B cell (primary cell): Measurements from ENCODE around the gene MOXD1. TPM values are rescaled to one million over a fixed set of nuclear protein-coding genes. Genes with fewer than 3 reads are reported as not detected.

ENCODE experiments used
- ATAC-seq: fragments of 200-7000 bp; cut with Tn5 transposase; one replicate; pipeline ENCODE4 v1.10.0; 2021; ENCODE audit warnings: low read depth, mild to moderate bottlenecking, moderate number of reproducible peaks, moderate library complexity
- CTCF ChIA-PET: fragments of 350-600 bp; sonication (Branson Sonifier 250); formaldehyde crosslinking; loops from one replicate; lab custom pipeline; 2021; ENCODE audit warnings: antibody characterized with exemption, inconsistent platforms; lab: Charles Lee
- POLR2A ChIA-PET: fragments of 350-600 bp; sonication (Branson Sonifier 250); formaldehyde crosslinking; loops from one replicate; lab custom pipeline; 2021; ENCODE audit warnings: antibody characterized with exemption; lab: Charles Lee
- DNase-seq: peaks from one replicate; pipeline ENCODE4 v3.0.0; 2013
- H2AFZ ChIP-seq: 2 replicates; pipeline ENCODE4 v1.6.1; 2012; ENCODE audit warnings: mild to moderate bottlenecking, low read depth, low read length; ENCODE audit not compliant: insufficient read depth, poor library complexity, severe bottlenecking
- H3K27ac ChIP-seq, 2 donors: 1 replicate in 1 of 2; 2 replicates in 1 of 2; pipeline ENCODE4 v1.5.1; 2012 to 2013; ENCODE audit warnings: low read length in 2 of 2, mild to moderate bottlenecking in 2 of 2, moderate library complexity in 1 of 2
- H3K27me3 ChIP-seq, 4 experiments: fragments of 200-600 bp in 1 of 4; sonication (generic) in 1 of 4; replicated peaks in 1 of 4; 1 replicate in 2 of 4; 2 replicates in 2 of 4; pipeline versions ENCODE4 v1.6.1 to v1.7.0; 2013 to 2016; ENCODE audit warnings: low read length in 3 of 4, mild to moderate bottlenecking in 2 of 4, mixed read lengths in 1 of 4, moderate library complexity in 1 of 4; ENCODE audit not compliant: insufficient read depth in 4 of 4, control insufficient read depth in 3 of 4; ENCODE audit errors: control extremely low read depth in 1 of 4
- H3K36me3 ChIP-seq, 2 experiments: replicated peaks in 1 of 2; 1 replicate in 1 of 2; 2 replicates in 1 of 2; pipeline versions ENCODE4 v1.6.1 to v1.7.1; 2013; ENCODE audit warnings: low read length in 1 of 2; ENCODE audit not compliant: insufficient read depth in 2 of 2, control insufficient read depth in 1 of 2; ENCODE audit errors: control extremely low read depth in 1 of 2, extremely low read depth in 1 of 2
- H3K4me1 ChIP-seq, 2 donors: fragments of 200-600 bp in 1 of 2; sonication (generic) in 1 of 2; 1 replicate in 1 of 2; 2 replicates in 1 of 2; pipeline versions ENCODE4 v1.5.1 to v1.6.1; 2013 to 2017; ENCODE audit warnings: low read length in 2 of 2; ENCODE audit not compliant: control insufficient read depth in 2 of 2, insufficient read depth in 2 of 2
- H3K4me2 ChIP-seq: replicated peaks from 2 replicates; pipeline ENCODE3; 2012; ENCODE audit warnings: mild to moderate bottlenecking, low read depth, low read length; ENCODE audit not compliant: poor library complexity, severe bottlenecking
- H3K4me3 ChIP-seq, 5 experiments: fragments of 200-600 bp in 1 of 5; sonication (generic) in 1 of 5; 1 replicate in 3 of 5; 2 replicates in 2 of 5; pipeline versions ENCODE4 v1.5.1 to v1.7.0; 2011 to 2016; ENCODE audit warnings: low read length in 4 of 5, mild to moderate bottlenecking in 4 of 5, low read depth in 2 of 5, control low read depth in 1 of 5, moderate library complexity in 1 of 5; ENCODE audit not compliant: insufficient read depth in 1 of 5; ENCODE audit errors: control extremely low read depth in 1 of 5, extremely low read depth in 1 of 5
- H3K79me2 ChIP-seq: fragments of 200-600 bp; sonication (generic); one replicate; pipeline ENCODE4 v1.6.0; 2016; ENCODE audit warnings: low read length; ENCODE audit not compliant: control insufficient read depth, insufficient read depth
- H3K9ac ChIP-seq: fragments of 200-600 bp; sonication (generic); 2 replicates; pipeline ENCODE4 v1.6.1; 2017; ENCODE audit warnings: mild to moderate bottlenecking, low read length, moderate library complexity
- H3K9me3 ChIP-seq, 3 donors: one replicate each; pipeline versions ENCODE4 v1.6.1 to v1.7.1; 2013; ENCODE audit warnings: low read length in 2 of 3; ENCODE audit not compliant: control insufficient read depth in 2 of 3, insufficient read depth in 1 of 3; ENCODE audit errors: control extremely low read depth in 1 of 3
- H4K20me1 ChIP-seq: 2 replicates; pipeline ENCODE4 v1.6.0; 2012; ENCODE audit warnings: mild to moderate bottlenecking, low read length; ENCODE audit not compliant: insufficient read depth, control insufficient read depth, poor library complexity, severe bottlenecking
- H3K27ac Mint-ChIP-seq: one replicate; pipeline ENCODE4 v1.8.0; 2021; ENCODE audit warnings: mixed read lengths
- H3K27me3 Mint-ChIP-seq: one replicate; pipeline ENCODE4 v1.8.0; 2021; ENCODE audit warnings: mixed read lengths
- H3K4me1 Mint-ChIP-seq: one replicate; pipeline ENCODE4 v1.8.0; 2021; ENCODE audit warnings: mixed read lengths
- H3K4me3 Mint-ChIP-seq: one replicate; pipeline ENCODE4 v1.8.0; 2021; ENCODE audit warnings: mixed read lengths
- H3K9me3 Mint-ChIP-seq: one replicate; pipeline ENCODE4 v1.8.0; 2022; ENCODE audit warnings: mixed read lengths; ENCODE audit not compliant: insufficient read depth
- EZH2 ChIP-seq: IDR thresholded peaks from 2 replicates; pipeline ENCODE4 v1.6.1; 2012; ENCODE audit warnings: borderline replicate concordance, low read depth, mild to moderate bottlenecking, moderate library complexity, low read length; ENCODE audit not compliant: insufficient read depth, poor library complexity, severe bottlenecking
- WGBS: methylation state at CpG from one replicate; pipeline ENCODE4 v1.1.5; 2013; ENCODE audit warnings: missing lambda C conversion rate; ENCODE audit not compliant: insufficient coverage; 5-methylcytosine and 5-hydroxymethylcytosine counted together
- intact Hi-C: fragments of 100-400 bp; cut with micrococcal nuclease; formaldehyde crosslinking; loops from one replicate; pipeline ENCODE4 v1.10.0; 2022
- polyA plus RNA-seq: library from polyadenylated mRNA; depleted of rRNA; stranded (reverse); fragments of >200 nt; gene quantifications from 2 replicates; pipeline ENCODE4 v1.2.3, GENCODE V29; 2012
- total RNA-seq, 2 donors: library from RNA; stranded (reverse); fragments of 120-200 nt in 1 of 2; gene quantifications; 1 replicate in 1 of 2; 2 replicates in 1 of 2; pipeline versions ENCODE4 v1.2.3 to v1.2.4, GENCODE V29; 2013 to 2022
- TF ChIP-seq, protein P1 (sequence below): fragments of 200-600 bp; IDR thresholded peaks from one replicate; pipeline ENCODE4 v1.8.0; 2022; ENCODE audit warnings: antibody characterized with exemption, mild to moderate bottlenecking

The MOXD1 gene
- total and polyA plus RNA-seq, 2 donors (not counting 1 experiment from before 2014, with no cell fraction given): 1.5 to 7.0 TPM

DNA sequence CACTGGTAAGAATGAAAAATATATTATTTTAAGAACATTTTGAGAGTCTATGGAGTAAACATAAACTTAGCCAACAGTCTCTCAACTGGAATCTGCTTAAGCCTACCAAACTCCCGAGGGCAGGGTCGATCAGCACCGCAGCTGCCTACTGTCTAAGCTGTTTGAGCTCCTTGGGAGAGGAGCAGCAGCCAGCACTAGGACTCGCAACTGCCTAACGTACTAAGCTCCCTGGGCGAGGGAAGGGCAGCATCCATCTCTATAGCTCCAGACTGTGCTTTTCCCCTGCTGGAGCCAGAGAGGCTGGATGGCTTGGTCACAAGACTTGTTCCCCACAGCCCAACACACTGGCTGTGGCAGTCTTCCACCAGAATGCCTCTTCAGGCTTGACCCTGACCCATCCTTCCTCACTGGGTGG, 96.4 kb downstream of the MOXD1 start:
- DNase-seq (no peak), ATAC-seq (no peak)
- 99% methylated on average over 6 of the region's 6 CpGs for WGBS
- Histone ChIP-seq H3K9me3 (peaks cover 0 to 10% (median 8%) of the 10 kb centered on the region in 3 donors), H3K27ac (no peak overlapping the region), H4K20me1 (no peaks in the 10 kb centered on the region), H3K4me1 (no peaks in the 10 kb centered on the region), H3K9ac (no peak overlapping the region), H2AFZ (no peak overlapping the region), H3K4me2 (no peak overlapping the region), H3K79me2 (no peaks in the 10 kb centered on the region), H3K36me3 (no peaks in the 10 kb centered on the region), H3K27me3 (no peaks in the 10 kb centered on the region), H3K4me3 (no peak overlapping the region)
- H3K27me3 Mint-ChIP-seq: no peaks in the 10 kb centered on the region
- no peak overlapping the region for H3K27ac Mint-ChIP-seq
- peaks cover 2% of the 10 kb centered on the region for H3K4me1 Mint-ChIP-seq
- H3K4me3 Mint-ChIP-seq: no peak overlapping the region
- POLR2A ChIA-PET: no interaction called here
- CTCF ChIA-PET: no interaction called here
- intact Hi-C loops: loop anchor here (5.0 kb wide), 1 partner anchor 32 kb away; no protein-coding TSS in a partner anchor
- TF ChIP-seq EZH2: no peak
- TF ChIP-seq, protein P1, sequence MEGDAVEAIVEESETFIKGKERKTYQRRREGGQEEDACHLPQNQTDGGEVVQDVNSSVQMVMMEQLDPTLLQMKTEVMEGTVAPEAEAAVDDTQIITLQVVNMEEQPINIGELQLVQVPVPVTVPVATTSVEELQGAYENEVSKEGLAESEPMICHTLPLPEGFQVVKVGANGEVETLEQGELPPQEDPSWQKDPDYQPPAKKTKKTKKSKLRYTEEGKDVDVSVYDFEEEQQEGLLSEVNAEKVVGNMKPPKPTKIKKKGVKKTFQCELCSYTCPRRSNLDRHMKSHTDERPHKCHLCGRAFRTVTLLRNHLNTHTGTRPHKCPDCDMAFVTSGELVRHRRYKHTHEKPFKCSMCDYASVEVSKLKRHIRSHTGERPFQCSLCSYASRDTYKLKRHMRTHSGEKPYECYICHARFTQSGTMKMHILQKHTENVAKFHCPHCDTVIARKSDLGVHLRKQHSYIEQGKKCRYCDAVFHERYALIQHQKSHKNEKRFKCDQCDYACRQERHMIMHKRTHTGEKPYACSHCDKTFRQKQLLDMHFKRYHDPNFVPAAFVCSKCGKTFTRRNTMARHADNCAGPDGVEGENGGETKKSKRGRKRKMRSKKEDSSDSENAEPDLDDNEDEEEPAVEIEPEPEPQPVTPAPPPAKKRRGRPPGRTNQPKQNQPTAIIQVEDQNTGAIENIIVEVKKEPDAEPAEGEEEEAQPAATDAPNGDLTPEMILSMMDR: no peak
- H3K9me3 Mint-ChIP-seq: peaks cover 14% of the 10 kb centered on the region

DNA sequence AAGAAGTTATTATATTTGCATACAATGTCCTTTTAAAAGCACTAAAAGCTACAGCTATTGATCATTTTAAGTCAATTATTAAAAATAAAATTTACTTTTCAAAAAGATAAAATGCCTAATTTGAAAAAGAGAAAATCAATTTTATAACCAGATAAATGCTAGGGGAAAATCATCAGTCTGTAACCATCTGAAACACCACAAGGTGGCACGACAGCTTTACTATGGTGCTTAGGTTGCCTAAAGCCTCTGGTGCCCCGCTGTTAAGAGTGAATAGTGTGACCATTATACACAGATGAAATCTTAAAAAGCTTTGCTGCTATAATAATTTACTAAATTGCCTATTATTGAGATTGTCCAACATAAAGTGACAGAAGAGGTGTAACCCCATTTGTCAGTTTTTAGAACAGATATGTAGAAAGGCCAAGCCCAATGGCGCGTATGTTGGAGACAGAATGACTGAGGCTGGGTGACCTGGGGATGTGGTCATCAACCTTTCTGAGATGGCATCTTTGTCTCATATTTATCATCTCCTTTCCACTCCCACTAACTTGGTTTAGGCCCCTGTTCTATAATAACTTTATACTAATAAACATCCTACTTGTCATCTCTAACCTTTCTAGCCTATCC, 100.8 kb downstream of the MOXD1 start:
- peak; percentile 96 for ATAC-seq
- intact Hi-C loops: loop anchor here (1.0 to 5.0 kb wide), 5 partner anchors 37 to 184 kb away; partner anchors contain the start of gene MOXD1

More for the DNA sequence above, 100.8 kb downstream of the MOXD1 start:
- POLR2A ChIA-PET: interaction anchor here (0.8 to 1.4 kb wide), 3 partner anchors 91 to 184 kb away, joined by 3 to 4 read pairs (median 3); no protein-coding TSS in a partner anchor
- Histone ChIP-seq H3K4me2 (no peak overlapping the region), H3K9me3 (peaks cover 0 to 7% (median 0%) of the 10 kb centered on the region in 3 donors), H2AFZ (no peak overlapping the region), H3K4me1 (no peaks in the 10 kb centered on the region), H3K27me3 (no peaks in the 10 kb centered on the region), H4K20me1 (no peaks in the 10 kb centered on the region), H3K4me3 (no peak overlapping the region), H3K79me2 (no peaks in the 10 kb centered on the region), H3K36me3 (no peaks in the 10 kb centered on the region), H3K27ac (no peak overlapping the region), H3K9ac (no peak overlapping the region)
- no peak overlapping the region for H3K27ac Mint-ChIP-seq
- WGBS: no CpG with 5 or more reads among the region's 4 CpGs
- DNase-seq: peak; percentile 73
- no peak overlapping the region for H3K4me3 Mint-ChIP-seq
- no peak for TF ChIP-seq EZH2
- TF ChIP-seq, protein P1: peak; percentile 81
- H3K4me1 Mint-ChIP-seq: no peaks in the 10 kb centered on the region
- H3K27me3 Mint-ChIP-seq: no peaks in the 10 kb centered on the region
- H3K9me3 Mint-ChIP-seq: no peaks in the 10 kb centered on the region
- CTCF ChIA-PET: interaction anchor here (0.8 to 16.1 kb wide), 40 partner anchors 12 to 385 kb away, joined by 3 to 530 read pairs (median 6); partner anchors contain the start of gene STX7
